ENCODE data around the gene MBLAC1. TPM values are rescaled to one million over a fixed set of nuclear protein-coding genes. Genes with fewer than 3 reads are reported as not detected.

MBLAC1 gene, protein sequence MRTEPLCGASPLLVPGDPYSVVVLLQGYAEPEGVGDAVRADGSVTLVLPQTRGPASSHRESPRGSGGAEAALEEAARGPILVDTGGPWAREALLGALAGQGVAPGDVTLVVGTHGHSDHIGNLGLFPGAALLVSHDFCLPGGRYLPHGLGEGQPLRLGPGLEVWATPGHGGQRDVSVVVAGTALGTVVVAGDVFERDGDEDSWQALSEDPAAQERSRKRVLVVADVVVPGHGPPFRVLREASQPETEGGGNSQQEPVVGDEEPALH
- total RNA-seq (1 to 10 TPM; 3.1 to 4.8 TPM), polyA plus RNA-seq (ENCODE audit: insufficient read length in 2 of 2) (1 to 10 TPM; 5.2 to 5.8 TPM)
- long read RNA-seq, donor 1, partial matches to known transcripts = 0 of 6 reads
- long read RNA-seq, donor 1, other reads (novel, unspliced or antisense) = 0 of 6 reads
- long read RNA-seq, donor 2, partial matches to known transcripts = 0 of 2 reads
- long read RNA-seq, donor 2, other reads (novel, unspliced or antisense) = 0 of 2 reads
- long read RNA-seq, donor 3, partial matches to known transcripts = 0 of 4 reads
- long read RNA-seq, donor 3, other reads (novel, unspliced or antisense) = 0 of 4 reads
- long read RNA-seq, donor 4, partial matches to known transcripts = 0 of 2 reads
- long read RNA-seq, donor 4, other reads (novel, unspliced or antisense) = 0 of 2 reads

GRCh38 chr7:100126931-100127865, at the start of gene MBLAC1:
TSS of gene MBLAC1 (plus strand) at chr7:100126967. CDS start at chr7:100127396, 429 bp downstream.
- under 1% methylated on average over 85 of the region's 85 CpGs for WGBS (ENCODE audit: insufficient coverage)
- no peaks in the 10 kb centered on the region for H3K27me3 ChIP-seq (ENCODE audit: control insufficient read depth, insufficient read depth, low read length)
- H3K27ac ChIP-seq (ENCODE audit: low read depth, low read length) = peak within 1 kb of the TSS; percentile 99
- H3K36me3 ChIP-seq (ENCODE audit: control insufficient read depth, insufficient read depth, low read length) = peaks cover 20% of the 10 kb centered on the region
- H3K4me1 ChIP-seq (ENCODE audit: control insufficient read depth, insufficient read depth, low read length) = peaks cover 35% of the 10 kb centered on the region
- peak; percentile 93 to 99 (median 94) for DNase-seq (ENCODE audit: low read depth in 4 of 6, low spot score in 6 of 6)
- peak within 1 kb of the TSS; percentile 97 for H3K4me3 ChIP-seq (ENCODE audit: low read depth, low read length)
- no peaks in the 10 kb centered on the region for H3K9me3 ChIP-seq (ENCODE audit: control insufficient read depth, insufficient read depth, low read length)

GRCh38 chr7:100077205-100077604, 49.6 kb upstream of the MBLAC1 start:
- Histone ChIP-seq H3K4me3 (ENCODE audit: low read depth, low read length) (no peak overlapping the region), H3K9me3 (ENCODE audit: control insufficient read depth, insufficient read depth, low read length) (no peaks in the 10 kb centered on the region), H3K27me3 (ENCODE audit: control insufficient read depth, insufficient read depth, low read length) (no peaks in the 10 kb centered on the region), H3K27ac (ENCODE audit: low read depth, low read length) (no peak overlapping the region), H3K36me3 (ENCODE audit: control insufficient read depth, insufficient read depth, low read length) (peaks cover 73% of the 10 kb centered on the region), H3K4me1 (ENCODE audit: control insufficient read depth, insufficient read depth, low read length) (peaks cover 20% of the 10 kb centered on the region)
- DNase-seq (ENCODE audit: low read depth in 4 of 6, low spot score in 6 of 6) = no peak
- WGBS (ENCODE audit: insufficient coverage) = 83% methylated on average over 2 of the region's 4 CpGs

DNA sequence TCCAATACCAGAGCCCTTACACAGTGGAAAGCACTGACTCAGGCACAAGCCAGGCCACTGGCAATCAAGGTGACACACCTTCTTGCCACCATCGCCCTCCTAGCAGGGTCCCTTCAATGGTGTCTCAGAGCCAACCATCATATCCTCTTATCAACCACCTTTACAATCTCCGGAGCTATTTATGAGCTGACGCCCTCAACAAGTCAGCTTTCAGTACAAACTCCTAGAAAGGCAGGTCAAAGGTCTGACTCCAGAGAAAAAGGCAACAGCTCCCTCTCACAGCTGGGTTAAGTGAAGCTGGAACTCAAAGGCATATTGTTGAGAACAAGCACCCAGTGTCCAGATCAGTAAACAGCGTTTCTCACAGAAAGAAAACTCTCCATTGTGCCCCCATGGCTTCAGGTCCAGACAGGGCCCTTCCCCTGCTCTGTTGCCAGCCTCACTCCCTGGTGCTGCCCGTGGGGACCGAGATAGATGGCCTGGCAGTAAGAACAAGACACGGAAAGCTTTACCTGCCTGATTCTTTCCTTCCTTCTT, 47.7 kb upstream of the MBLAC1 start:
- Histone ChIP-seq H3K4me1 (ENCODE audit: control insufficient read depth, insufficient read depth, low read length) (peaks cover 25% of the 10 kb centered on the region), H3K4me3 (ENCODE audit: low read depth, low read length) (no peak overlapping the region), H3K9me3 (ENCODE audit: control insufficient read depth, insufficient read depth, low read length) (no peaks in the 10 kb centered on the region), H3K27ac (ENCODE audit: low read depth, low read length) (peak overlapping the region; percentile 76), H3K27me3 (ENCODE audit: control insufficient read depth, insufficient read depth, low read length) (no peaks in the 10 kb centered on the region), H3K36me3 (ENCODE audit: control insufficient read depth, insufficient read depth, low read length) (peaks cover 55% of the 10 kb centered on the region)
- 74% methylated on average over 6 of the region's 7 CpGs for WGBS (ENCODE audit: insufficient coverage)
- peak in 1 of 6 donors; percentile 62 for DNase-seq (ENCODE audit: low read depth in 4 of 6, low spot score in 6 of 6)

DNA sequence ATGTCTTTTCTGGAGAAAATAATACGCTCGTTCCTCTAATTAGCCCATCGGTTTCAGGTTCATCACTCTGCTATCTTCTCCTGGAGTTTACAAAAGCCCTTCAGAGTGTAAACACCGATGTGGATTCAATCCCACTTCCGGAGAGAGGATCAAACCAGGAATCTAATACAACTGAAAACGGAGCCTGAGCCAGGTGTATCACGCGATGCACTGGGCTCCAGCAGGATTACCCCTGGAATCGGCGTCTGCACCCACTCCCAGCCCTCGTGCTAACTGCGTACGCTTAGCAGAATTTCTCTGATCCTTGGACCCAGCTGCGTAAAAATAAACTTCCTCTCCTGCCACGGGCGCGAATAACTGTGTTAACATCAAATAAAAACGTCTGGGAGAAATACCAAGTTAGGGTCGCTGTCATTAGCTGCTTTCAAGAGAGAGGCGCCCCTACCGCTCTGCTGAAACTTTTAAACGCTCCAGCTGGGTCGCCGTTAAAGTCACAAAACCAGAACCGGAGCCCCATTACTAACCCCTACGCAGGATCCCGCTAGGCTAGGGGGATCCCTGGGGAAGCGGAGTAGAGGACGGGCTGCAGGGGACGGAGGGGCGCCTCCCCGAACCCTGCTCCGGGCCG, 45.7 kb upstream of the MBLAC1 start:
- Histone ChIP-seq H3K27me3 (ENCODE audit: control insufficient read depth, insufficient read depth, low read length) (no peaks in the 10 kb centered on the region), H3K4me1 (ENCODE audit: control insufficient read depth, insufficient read depth, low read length) (peaks cover 25% of the 10 kb centered on the region), H3K9me3 (ENCODE audit: control insufficient read depth, insufficient read depth, low read length) (no peaks in the 10 kb centered on the region), H3K4me3 (ENCODE audit: low read depth, low read length) (peak overlapping the region; percentile 79), H3K36me3 (ENCODE audit: control insufficient read depth, insufficient read depth, low read length) (peaks cover 35% of the 10 kb centered on the region), H3K27ac (ENCODE audit: low read depth, low read length) (peak overlapping the region; percentile 81)
- peak in 2 of 6 donors; percentile 28 to 34 for DNase-seq (ENCODE audit: low read depth in 4 of 6, low spot score in 6 of 6)
- under 1% methylated on average over 33 of the region's 34 CpGs for WGBS (ENCODE audit: insufficient coverage)

GRCh38 chr7:100081535-100082102, 45.1 kb upstream of the MBLAC1 start, which contains the start of gene ZNF3:
TSS of gene ZNF3 (minus strand) at chr7:100081723. CDS start at chr7:100077357, 4,366 bp downstream.
- 0% methylated on average over 55 of the region's 55 CpGs for WGBS (ENCODE audit: insufficient coverage)
- DNase-seq (ENCODE audit: low read depth in 4 of 6, low spot score in 6 of 6) = peak; percentile 95 to 100 (median 98)
- Histone ChIP-seq H3K36me3 (ENCODE audit: control insufficient read depth, insufficient read depth, low read length) (peaks cover 29% of the 10 kb centered on the region), H3K27me3 (ENCODE audit: control insufficient read depth, insufficient read depth, low read length) (no peaks in the 10 kb centered on the region), H3K4me3 (ENCODE audit: low read depth, low read length) (peak within 1 kb of the TSS; percentile 79), H3K9me3 (ENCODE audit: control insufficient read depth, insufficient read depth, low read length) (no peaks in the 10 kb centered on the region), H3K27ac (ENCODE audit: low read depth, low read length) (peak within 1 kb of the TSS; percentile 81), H3K4me1 (ENCODE audit: control insufficient read depth, insufficient read depth, low read length) (peaks cover 25% of the 10 kb centered on the region)

DNA sequence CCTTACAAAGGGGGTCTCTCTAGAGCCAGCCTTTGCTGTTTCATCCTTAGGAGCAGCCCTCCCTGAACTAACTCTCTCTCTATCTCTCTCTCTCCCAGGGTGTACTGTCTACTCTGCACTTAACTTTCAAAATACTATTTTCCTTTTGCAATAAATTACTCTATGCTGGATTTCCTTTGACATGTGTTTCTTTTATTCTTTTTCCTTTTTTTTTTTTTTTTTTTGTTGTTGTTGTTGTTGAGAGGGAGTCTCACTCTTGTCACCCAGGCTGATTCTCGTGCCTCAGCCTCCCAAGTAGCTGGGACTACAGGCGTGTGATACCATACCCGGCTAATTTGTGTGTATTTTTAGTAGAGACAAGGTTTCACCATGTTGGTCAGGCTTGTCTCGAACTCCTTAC, 43.8 kb upstream of the MBLAC1 start:
- 46% methylated on average over 3 of the region's 4 CpGs for WGBS (ENCODE audit: insufficient coverage)
- Histone ChIP-seq H3K4me1 (ENCODE audit: control insufficient read depth, insufficient read depth, low read length) (peaks cover 26% of the 10 kb centered on the region), H3K27me3 (ENCODE audit: control insufficient read depth, insufficient read depth, low read length) (no peaks in the 10 kb centered on the region), H3K4me3 (ENCODE audit: low read depth, low read length) (peak overlapping the region; percentile 79), H3K36me3 (ENCODE audit: control insufficient read depth, insufficient read depth, low read length) (peaks cover 16% of the 10 kb centered on the region), H3K27ac (ENCODE audit: low read depth, low read length) (peak overlapping the region; percentile 81), H3K9me3 (ENCODE audit: control insufficient read depth, insufficient read depth, low read length) (no peaks in the 10 kb centered on the region)
- DNase-seq (ENCODE audit: low read depth in 4 of 6, low spot score in 6 of 6) = no peak

DNA sequence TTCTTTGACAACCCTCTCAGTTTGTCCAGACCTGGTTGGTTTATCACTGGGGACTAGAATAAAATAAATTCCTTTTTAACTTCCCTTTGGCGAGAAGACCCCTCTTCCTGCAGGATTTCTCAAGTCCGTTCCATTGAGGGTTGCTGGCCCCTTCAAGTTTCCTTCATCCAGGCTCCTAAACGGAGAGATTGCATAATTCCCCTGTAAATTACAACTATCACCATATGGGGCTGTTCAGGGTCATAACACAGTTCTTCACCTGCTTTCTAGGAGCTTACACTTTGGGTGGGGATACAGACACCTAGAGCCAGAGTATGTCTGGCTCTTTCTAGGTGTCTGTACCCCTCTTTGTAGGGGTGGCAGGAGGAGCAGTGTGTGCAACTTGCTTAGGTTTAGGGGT, 41.3 kb upstream of the MBLAC1 start:
- Histone ChIP-seq H3K4me3 (ENCODE audit: low read depth, low read length) (no peak overlapping the region), H3K27me3 (ENCODE audit: control insufficient read depth, insufficient read depth, low read length) (no peaks in the 10 kb centered on the region), H3K36me3 (ENCODE audit: control insufficient read depth, insufficient read depth, low read length) (no peaks in the 10 kb centered on the region), H3K9me3 (ENCODE audit: control insufficient read depth, insufficient read depth, low read length) (no peaks in the 10 kb centered on the region), H3K4me1 (ENCODE audit: control insufficient read depth, insufficient read depth, low read length) (peaks cover 23% of the 10 kb centered on the region), H3K27ac (ENCODE audit: low read depth, low read length) (no peak overlapping the region)
- 72% methylated on average over 2 of the region's 3 CpGs for WGBS (ENCODE audit: insufficient coverage)
- DNase-seq (ENCODE audit: low read depth in 4 of 6, low spot score in 6 of 6) = no peak

- Histone ChIP-seq H3K36me3 (ENCODE audit: control insufficient read depth, insufficient read depth, low read length) (peaks cover 14% of the 10 kb centered on the region), H3K27me3 (ENCODE audit: control insufficient read depth, insufficient read depth, low read length) (no peaks in the 10 kb centered on the region), H3K9me3 (ENCODE audit: control insufficient read depth, insufficient read depth, low read length) (no peaks in the 10 kb centered on the region), H3K4me3 (ENCODE audit: low read depth, low read length) (no peak overlapping the region), H3K27ac (ENCODE audit: low read depth, low read length) (no peak overlapping the region), H3K4me1 (ENCODE audit: control insufficient read depth, insufficient read depth, low read length) (peaks cover 17% of the 10 kb centered on the region)
- DNase-seq (ENCODE audit: low read depth in 4 of 6, low spot score in 6 of 6) = no peak
- WGBS (ENCODE audit: insufficient coverage) = 92% methylated on average over 8 of the region's 10 CpGs
These were observed 39.6 kb upstream of the MBLAC1 start for GRCh38 chr7:100087055-100087750.
